HG03196 (cell line): ENCODE data around the gene SENP1.

Experiments
- ATAC-seq: cut with Tn5 transposase; IDR thresholded peaks from one replicate; pipeline ENCODE4 v1.9.1; 2021; ENCODE audit not compliant: unreplicated experiment

The SENP1 gene

DNA sequence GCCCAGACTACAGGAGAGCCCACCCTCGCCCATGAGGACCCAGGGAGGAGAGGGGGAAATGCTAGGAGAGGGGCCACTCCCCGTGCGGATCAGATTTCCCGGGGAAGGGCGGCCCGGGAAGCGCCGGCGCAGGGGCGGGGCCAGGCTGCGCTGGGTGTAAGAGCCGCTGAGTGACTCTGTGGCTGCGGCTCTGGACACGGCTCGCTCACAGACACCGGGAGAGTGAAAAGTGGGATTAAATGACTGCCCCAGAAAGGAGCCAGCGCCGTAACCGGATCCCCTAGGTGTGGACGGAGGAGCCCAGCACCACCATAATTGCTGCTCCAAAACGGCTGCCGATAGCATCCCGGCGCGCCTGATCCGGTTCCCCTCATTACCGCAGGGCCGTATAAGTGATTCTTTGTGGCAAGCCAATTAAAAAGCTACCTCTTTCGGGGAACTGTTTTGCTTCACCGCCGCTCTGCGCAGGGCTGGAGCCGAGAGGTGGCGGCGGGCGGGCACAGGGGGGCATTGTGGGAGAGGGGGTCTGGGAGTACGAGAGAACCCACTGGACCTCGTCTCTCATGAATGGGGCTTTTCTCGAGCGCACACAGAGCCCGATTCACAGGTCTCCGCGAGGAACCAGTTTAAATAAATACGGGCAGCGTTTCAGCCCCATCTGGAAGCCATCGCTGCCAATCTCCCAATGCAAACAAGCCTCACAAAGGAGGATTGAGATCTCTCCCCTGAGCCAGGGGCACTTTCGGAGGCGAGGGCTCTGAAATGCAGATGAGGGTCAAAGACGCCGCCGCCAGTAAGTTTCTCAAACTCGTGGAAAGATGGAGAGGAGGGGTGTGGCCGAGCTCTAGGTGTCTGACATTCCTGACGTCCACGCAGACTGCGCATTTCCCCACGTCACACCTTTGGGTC is 104.1 kb downstream of the SENP1 start:
- ATAC-seq, result no peak

DNA sequence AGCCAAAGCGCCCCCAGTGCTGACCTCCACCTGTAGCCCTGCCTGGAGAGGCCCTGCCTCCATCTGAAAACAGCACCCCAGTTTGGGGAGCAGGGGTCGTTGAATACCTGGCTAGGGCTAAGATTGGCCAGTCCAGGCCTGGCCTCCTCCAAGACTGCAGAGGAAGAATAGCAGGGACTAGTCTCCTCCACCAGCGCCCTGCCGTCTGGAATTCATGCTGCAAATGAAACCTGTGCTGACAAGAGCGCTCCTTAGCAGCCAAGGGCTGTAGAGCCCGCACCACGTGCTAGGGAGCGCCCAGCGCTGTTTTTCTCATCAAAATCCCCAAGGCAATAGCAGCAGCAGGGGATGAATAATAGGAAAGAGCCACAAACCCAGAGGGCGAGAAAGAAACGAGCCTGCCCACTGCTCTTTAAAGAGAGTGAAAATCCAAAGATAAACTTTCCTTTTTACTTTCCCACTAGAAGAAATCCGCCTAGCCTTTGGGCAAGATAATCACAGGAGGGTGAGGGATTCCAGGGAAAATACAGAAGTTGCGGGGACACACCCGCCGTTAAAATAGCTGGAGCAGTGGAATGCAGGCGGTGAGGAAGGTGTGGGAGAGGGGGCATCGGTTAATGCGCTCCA is 104.9 kb downstream of the SENP1 start:
- ATAC-seq, result no peak

DNA sequence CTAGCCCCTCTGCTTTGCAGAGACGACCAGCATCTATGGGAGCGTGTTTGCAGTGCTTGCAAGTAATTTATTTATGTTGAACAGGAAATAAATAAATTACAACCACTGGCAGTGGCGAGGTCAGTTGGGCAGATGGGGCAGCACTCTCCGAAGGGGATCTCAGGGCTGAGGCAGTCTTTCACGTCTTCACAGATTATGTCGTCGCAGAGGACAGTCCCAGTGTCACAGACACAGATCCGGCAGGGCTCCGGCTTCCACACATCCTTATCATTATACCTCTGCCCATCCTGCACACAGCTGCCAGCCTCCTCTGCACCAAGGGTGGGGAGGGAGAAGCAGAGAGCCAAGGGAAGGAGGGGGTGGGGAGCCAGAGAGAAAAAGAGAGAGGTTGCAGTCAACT is 106.1 kb downstream of the SENP1 start:
- ATAC-seq, result no peak

DNA sequence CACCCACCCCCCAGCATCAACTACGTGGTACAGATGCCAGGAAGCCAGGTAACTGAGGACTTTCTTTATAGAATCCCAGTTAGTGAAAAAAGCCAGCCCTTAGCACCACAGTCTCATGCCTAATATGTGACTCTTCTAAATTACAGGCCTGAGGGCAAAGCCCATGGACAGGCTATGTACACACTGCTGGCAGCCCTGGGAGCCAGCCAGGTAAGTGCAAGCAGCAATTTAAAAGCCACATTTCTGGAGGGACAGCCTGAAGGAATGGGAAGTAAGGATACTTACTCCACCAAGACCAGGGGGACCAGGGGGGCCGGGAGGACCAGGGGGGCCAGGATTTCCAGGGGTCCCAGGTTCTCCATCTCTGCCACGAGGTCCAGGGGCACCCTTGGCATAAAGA is 108.6 kb downstream of the SENP1 start:
- ATAC-seq, result no peak

DNA sequence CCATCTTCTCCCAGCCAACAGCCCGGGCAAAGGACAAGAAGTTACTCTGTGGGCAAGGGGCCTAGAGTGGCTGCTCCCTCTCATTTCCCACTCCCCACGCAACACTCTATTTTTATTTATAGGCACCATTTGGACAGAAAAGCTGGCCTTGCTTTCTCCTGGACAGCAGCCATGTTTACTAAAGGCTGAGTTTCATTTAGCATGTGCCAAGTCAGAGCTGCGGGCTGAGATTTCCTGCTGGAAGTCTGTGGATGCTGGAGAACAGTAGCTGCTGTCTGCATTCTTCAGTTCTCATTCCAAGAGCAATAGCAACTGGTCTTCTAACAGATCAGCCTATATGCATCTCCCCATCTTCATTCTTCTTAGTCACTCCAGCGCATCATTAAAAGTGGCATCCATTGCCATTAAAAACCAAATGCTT is 109.9 kb downstream of the SENP1 start:
- ATAC-seq, result no peak

DNA sequence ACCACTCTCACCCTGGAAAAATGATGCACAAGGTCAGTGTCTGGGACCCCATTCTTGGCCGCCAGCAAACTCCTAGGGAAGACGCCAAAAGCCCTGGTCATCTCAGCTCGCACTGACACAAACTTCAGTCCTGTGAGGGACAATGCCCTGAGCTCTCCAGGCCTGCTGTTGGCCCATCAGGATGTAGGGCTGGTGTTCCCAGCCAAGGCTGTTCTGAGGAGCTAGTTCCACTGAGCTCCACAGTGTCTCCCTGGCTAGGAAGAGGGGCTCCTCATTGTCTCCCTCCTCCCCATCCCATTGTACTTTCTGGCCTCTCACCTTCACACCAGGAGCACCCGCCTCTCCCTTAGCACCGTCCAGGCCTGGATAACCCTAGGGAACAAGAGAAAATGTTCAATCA is 112.4 kb downstream of the SENP1 start:
- ATAC-seq, result no peak
